ENCODE results near the gene RCOR3. TPM values are rescaled to one million over a fixed set of nuclear protein-coding genes. Genes with fewer than 3 reads are reported as not detected.
A peak's percentile ranks its signal among the peaks of the same experiment; 100 is the strongest.
"Not testable (repeated sequence)": the region's sequence is repeated elsewhere in the genome, so short reads cannot be mapped to it uniquely, and the experiment has no call there.

RCOR3 gene
- polyA plus RNA-seq, 3 donors = 15.6 to 20.7 (median 16.1) TPM

- 0 to 5% (median 4%) methylated on average over 2 of the region's 2 CpGs for WGBS, 3 donors
These were observed 1.3 kb upstream of the RCOR3 start for GRCh38 chr1:211257826-211258225.

GRCh38 chr1:211258310-211258755, 833 bp upstream of the RCOR3 start:
- 0 to 2% (median 0%) methylated on average over 17 of the region's 17 CpGs for WGBS, 3 donors
- H3K27ac ChIP-seq (ENCODE audit: low read depth, low read length) = peak overlapping the region; percentile 76

More at GRCh38 chr1:211257826-211258225, 1.3 kb upstream of the RCOR3 start:
- no peak overlapping the region for H3K27ac ChIP-seq (ENCODE audit: low read depth, low read length)

- WGBS, 3 donors = 0 to 1% (median 1%) methylated on average over 20 to 36 of the region's 39 CpGs
- peak overlapping the region; percentile 54 for H3K27ac ChIP-seq (ENCODE audit: low read depth, low read length)
These were observed 516 bp downstream of the RCOR3 start for GRCh38 chr1:211259638-211260126.

- 0 to 1% (median 0%) methylated on average over 54 to 58 of the region's 59 CpGs for WGBS, 3 donors
- H3K27ac ChIP-seq (ENCODE audit: low read depth, low read length) = peak overlapping the region; percentile 23
These were observed 1.3 kb downstream of the RCOR3 start for GRCh38 chr1:211260141-211261107.

GRCh38 chr1:211261229-211261628, 2.1 kb downstream of the RCOR3 start:
- no peak overlapping the region for H3K27ac ChIP-seq (ENCODE audit: low read depth, low read length)
- WGBS, 3 donors = 26 to 43% (median 40%) methylated on average over 2 of the region's 2 CpGs

- not testable (repeated sequence) for H3K27ac ChIP-seq (ENCODE audit: low read depth, low read length)
- WGBS, 3 donors = 86 to 94% (median 91%) methylated on average over 1 of the region's 5 CpGs
These were observed 3.9 kb downstream of the RCOR3 start for GRCh38 chr1:211263022-211263421.

- WGBS, 3 donors = 89 to 97% (median 91%) methylated on average over 7 of the region's 7 CpGs
- H3K27ac ChIP-seq (ENCODE audit: low read depth, low read length) = no peak overlapping the region
These were observed 8.2 kb downstream of the RCOR3 start for GRCh38 chr1:211267204-211267857.

- no peak overlapping the region for H3K27ac ChIP-seq (ENCODE audit: low read depth, low read length)
- 0 to 40% (median 0%) methylated on average over 1 of the region's 1 CpG for WGBS, 3 donors
These were observed 20.2 kb downstream of the RCOR3 start for GRCh38 chr1:211279340-211279739.

GRCh38 chr1:211280910-211281309, 21.7 kb downstream of the RCOR3 start:
- 93 to 97% (median 94%) methylated on average over 4 of the region's 4 CpGs for WGBS, 3 donors
- H3K27ac ChIP-seq (ENCODE audit: low read depth, low read length) = no peak overlapping the region

- 79% methylated on average over 6 of the region's 6 CpGs for WGBS, 3 donors
- no peak overlapping the region for H3K27ac ChIP-seq (ENCODE audit: low read depth, low read length)
These were observed 22.3 kb downstream of the RCOR3 start for GRCh38 chr1:211281320-211282022.

- no peak overlapping the region for H3K27ac ChIP-seq (ENCODE audit: low read depth, low read length)
These were observed 22.8 kb downstream of the RCOR3 start for GRCh38 chr1:211282023-211282373.

- H3K27ac ChIP-seq (ENCODE audit: low read depth, low read length) = no peak overlapping the region
- 83 to 89% (median 88%) methylated on average over 4 of the region's 4 CpGs for WGBS, 3 donors
These were observed 26.0 kb downstream of the RCOR3 start for GRCh38 chr1:211285196-211285595.

- H3K27ac ChIP-seq (ENCODE audit: low read depth, low read length) = no peak overlapping the region
- WGBS, 3 donors = 66 to 91% (median 74%) methylated on average over 3 of the region's 3 CpGs
These were observed 28.1 kb downstream of the RCOR3 start for GRCh38 chr1:211287218-211287617.

GRCh38 chr1:211292411-211292810, 33.2 kb downstream of the RCOR3 start:
- WGBS, 3 donors = 92 to 96% (median 93%) methylated on average over 2 of the region's 2 CpGs
- H3K27ac ChIP-seq (ENCODE audit: low read depth, low read length) = no peak overlapping the region

GRCh38 chr1:211296396-211296795, 37.2 kb downstream of the RCOR3 start:
- no peak overlapping the region for H3K27ac ChIP-seq (ENCODE audit: low read depth, low read length)

GRCh38 chr1:211305044-211305443, 45.9 kb downstream of the RCOR3 start:
- WGBS, 3 donors = 94 to 96% (median 95%) methylated on average over 3 of the region's 3 CpGs
- no peak overlapping the region for H3K27ac ChIP-seq (ENCODE audit: low read depth, low read length)

- H3K27ac ChIP-seq (ENCODE audit: low read depth, low read length) = no peak overlapping the region
- WGBS, 3 donors = 42 to 72% (median 69%) methylated on average over 3 of the region's 3 CpGs
These were observed 50.5 kb downstream of the RCOR3 start for GRCh38 chr1:211309617-211310016.

GRCh38 chr1:211313392-211313791, 54.2 kb downstream of the RCOR3 start:
- WGBS, 3 donors = 95% methylated on average over 11 of the region's 11 CpGs
- H3K27ac ChIP-seq (ENCODE audit: low read depth, low read length) = no peak overlapping the region

All from adipose tissue (tissue), 3 donors.